Astrocyte of the hippocampus (primary cell): Measurements from ENCODE around the gene CCDC27.
"Not testable (repeated sequence)": the region's sequence is repeated elsewhere in the genome, so short reads cannot be mapped to it uniquely, and the experiment has no call there.

Experiments used
- DNase-seq: peaks from one replicate; pipeline ENCODE4 v3.0.0; 2011; ENCODE audit warnings: low read depth, low spot score

The CCDC27 gene

GRCh38 chr1:3735688-3736087 is 16.6 kb upstream of the CCDC27 start:
- no peak for DNase-seq

GRCh38 chr1:3736131-3736561 is 16.1 kb upstream of the CCDC27 start:
- DNase-seq = no peak

DNA sequence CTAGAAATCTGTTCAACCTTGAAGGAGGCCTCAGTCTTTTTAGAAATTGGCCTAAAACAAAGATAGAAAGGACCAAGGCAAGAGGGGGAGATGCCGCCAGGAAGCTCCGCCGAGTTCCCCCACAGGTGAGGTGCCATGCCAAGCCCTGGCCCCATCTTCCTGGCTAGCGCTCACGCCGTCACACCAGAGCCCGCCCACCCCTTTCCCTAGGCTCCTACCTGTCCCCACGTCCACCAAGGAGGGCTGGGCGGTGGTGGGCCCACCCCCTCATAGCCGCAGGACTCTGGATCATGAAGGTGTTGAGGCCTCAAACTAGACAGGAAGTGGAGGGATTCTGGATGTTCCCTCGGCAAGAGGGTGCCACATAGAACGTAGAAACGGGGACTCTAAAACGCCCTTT is 15.5 kb upstream of the CCDC27 start:
- no peak for DNase-seq

GRCh38 chr1:3738943-3739342 is 13.3 kb upstream of the CCDC27 start:
- DNase-seq = no peak

DNA sequence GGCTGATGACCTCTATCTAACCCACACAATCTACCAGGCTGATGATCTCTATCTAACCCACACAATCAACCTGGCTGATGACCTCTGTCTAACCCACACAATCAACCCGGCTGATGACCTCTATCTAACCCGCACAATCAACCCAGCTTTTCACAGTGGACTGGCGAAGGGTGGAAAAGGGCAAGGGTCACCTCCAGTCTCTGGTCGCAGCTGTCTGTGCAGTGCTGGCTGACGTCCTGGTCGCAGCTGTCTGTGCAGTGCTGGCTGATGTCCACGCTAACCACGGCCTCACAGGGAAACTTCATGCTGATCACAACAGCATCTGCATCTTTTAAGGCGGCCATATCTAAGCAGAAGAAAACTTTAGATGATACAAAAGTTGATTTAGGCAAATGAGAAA is 12.2 kb upstream of the CCDC27 start:
- no peak for DNase-seq

DNA sequence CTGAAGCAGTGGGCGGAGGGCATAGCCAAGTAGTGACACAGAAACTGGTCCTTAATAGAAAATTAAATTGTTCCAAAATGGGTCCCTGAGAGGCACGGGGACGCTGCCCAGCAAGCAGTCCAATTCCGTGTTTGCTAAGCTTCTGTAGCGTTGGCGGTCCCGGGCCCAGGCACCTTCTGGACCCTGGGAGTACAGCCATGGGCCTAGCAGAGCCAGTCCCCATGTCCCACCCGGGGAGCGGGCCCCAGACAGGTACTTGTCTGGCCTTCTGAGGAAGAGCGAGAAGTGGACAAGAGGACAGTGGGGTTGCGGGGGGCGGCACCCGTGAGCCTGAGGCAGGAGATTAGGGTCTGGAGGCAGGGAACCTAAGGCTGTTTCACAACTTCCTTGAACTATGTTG is 11.5 kb upstream of the CCDC27 start:
- DNase-seq = no peak

GRCh38 chr1:3741566-3742438 is 10.4 kb upstream of the CCDC27 start:
- DNase-seq = no peak

DNA sequence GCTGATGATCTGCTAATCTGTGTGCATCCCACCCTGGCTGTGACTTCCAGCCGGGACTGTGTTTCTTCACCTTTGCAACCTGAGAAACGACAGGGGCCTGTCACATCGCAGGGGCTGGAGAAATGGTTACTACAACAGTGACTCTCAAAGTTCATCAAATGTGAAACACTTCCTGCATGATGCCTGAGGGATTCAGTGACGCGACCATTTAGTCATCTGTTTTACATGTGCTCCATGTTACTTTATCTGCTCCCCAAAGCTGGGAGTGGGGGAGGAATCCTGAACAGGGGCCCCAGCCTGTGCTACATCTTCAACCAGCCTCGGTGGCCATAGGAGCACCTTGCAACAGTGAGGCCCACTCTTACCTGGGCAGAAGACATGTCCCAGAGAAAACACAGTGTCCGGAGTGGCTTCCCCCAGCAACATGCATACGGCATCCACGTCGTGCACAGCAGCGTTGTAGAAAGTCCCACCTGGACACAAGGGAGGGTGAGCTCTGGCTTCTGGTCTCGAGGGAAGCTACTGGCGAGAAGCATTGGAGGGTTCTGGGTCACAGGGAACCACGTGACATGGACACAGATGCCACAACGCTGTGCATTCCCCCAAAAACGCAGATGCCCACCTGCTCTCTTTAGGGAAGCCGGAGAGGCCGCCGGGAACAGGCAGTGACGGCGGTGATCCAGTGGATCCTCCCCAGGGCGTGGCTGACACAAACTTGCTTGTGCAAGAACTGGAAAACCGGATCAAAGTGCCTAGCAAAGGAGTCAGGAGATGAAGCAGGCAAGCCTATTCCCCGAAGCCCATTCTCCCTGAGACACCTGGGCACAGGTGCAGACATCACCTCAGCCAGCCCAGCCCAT is 9.6 kb upstream of the CCDC27 start:
- DNase-seq = no peak

- no peak for DNase-seq
These were observed 8.8 kb upstream of the CCDC27 start for GRCh38 chr1:3743421-3743820.

DNA sequence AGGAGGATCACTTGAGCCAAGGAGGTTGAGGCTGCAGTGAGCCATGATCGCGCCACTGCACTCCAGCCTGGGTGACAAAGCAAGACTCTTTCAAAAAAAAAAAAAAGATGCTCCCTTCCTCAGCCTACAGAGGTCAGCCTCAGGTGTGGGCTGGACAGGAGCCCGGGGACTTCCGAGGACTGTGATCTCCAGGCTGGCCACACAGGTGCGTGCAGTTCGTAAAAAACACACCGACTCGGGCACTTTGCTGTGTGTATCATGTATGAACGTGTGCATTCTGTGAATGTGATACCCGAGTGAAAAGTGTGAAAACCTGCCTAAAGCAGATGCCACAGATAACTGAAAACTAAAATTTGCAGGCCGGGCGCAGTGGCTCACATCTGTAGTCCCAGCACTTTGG is 8.4 kb upstream of the CCDC27 start:
- no peak for DNase-seq

GRCh38 chr1:3744646-3745045 is 7.6 kb upstream of the CCDC27 start:
- DNase-seq = no peak

DNA sequence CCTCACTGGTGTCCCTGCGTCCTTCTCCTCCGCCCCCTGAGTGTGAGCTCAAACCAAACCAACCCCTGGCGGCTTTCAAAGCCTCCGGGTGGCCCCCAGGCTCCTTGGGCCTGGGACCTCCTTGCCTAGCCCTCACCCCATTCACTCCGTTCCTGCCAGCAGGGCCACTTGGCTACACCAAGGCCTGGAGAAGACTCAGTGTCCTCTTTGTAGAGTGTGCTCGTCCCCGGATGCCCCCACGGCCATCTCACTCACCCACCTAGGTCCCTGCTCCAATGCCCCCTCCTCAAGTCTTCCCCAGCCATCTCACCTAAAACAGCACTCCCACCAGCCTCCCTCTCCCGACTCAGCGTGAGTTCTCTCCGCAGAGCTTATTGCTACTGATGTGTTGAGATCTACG is 7.2 kb upstream of the CCDC27 start:
- DNase-seq = no peak

DNA sequence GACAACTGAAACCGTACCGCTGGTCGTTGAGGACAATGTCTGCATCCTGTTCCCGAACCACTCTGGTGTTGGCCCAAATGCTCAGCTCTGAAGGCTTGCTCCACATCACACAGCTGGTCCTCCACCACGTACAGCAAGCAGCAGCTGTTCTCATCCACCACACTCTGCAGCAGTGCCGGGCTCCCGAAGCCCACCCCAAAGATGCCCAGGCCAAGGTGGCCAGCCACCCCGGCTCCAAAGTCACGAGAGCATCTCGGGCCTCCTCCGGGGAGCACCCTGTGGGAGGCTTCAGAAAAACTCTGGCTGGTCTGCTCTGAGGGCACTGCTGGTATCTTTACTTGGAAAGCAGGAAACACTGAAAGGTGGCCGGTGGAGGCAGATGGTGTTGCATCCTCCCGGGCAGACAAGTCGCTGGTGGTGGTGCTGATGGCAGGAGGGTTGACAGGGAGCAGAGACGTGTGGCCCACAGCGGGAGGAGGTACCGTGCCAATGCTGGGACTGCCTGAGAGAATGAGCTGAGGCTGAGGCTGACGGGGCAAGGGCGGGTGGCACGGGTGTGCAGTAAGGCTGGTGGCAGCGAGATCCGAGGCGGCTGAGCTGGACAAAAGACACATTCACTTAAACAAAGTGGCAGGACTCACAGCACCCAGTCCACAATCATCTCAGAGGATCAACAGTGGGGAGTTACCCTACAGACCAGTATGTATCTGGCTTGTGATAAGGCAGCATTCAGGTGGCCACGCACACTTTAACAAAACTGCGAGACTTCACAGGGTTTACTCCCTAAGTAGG is 6.5 kb upstream of the CCDC27 start:
- no peak for DNase-seq

- DNase-seq = peak; percentile 26
These were observed 5.8 kb upstream of the CCDC27 start for GRCh38 chr1:3746389-3746829.

DNA sequence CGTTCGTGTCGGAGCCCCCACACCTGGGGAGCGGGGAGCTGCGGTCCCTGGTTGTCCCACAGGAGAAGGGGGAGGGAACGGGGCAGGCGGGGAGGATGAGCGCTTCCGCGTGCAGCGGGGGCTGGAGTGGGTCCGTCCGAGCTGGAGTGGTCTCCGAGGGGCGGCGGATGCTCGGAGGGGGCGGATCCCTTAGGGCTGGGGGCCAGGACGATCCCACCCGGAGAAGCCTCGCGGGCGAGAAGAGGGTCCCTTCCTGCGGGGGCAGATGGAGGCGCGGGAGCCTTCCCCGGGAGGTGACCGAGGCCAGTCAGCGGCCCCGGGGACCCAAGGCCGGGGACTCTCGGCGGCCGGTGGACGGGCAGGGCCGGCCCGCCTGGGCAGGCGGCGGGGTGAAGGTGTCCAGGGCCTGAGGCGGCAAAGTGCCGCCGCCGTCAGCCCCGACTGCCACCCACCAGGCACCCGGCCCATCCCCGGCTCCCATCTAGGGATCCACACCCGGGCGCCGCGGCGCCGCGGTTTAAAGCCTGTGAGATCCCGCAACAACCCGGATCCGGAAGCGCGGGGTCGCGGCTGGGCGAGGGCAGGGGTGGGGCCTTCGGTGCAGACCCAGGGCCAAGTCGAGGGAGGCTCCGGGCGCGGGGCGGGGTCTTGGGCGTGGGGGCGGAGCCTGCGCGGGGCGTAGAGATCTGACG is 5.3 kb upstream of the CCDC27 start:
- peak; percentile 89 for DNase-seq

- no peak for DNase-seq
These were observed 4.8 kb upstream of the CCDC27 start for GRCh38 chr1:3747522-3747848.

- no peak for DNase-seq
These were observed 4.3 kb upstream of the CCDC27 start for GRCh38 chr1:3747903-3748302.

- not testable (repeated sequence) for DNase-seq
These were observed 3.8 kb upstream of the CCDC27 start for GRCh38 chr1:3748316-3748900.

DNA sequence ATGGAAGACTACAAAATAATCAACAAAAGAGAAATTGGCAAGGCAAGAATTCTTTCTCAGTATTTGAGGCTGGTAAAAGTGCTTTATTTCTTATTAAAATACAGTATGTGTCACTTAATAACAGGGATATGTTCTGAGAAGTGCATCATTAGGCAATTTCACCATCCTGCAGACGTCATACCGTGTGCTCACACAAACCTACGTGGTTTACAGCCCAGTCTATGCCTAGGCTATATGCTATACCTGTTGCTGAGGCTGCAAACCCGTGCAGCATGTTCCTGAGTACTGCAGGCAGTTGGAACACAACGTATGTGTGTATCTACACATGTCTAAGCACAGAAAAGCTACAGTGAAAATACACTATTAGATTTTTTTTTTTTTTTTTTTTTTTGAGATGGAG is 2.7 kb upstream of the CCDC27 start:
- no peak for DNase-seq

- DNase-seq = no peak
These were observed 1.5 kb upstream of the CCDC27 start for GRCh38 chr1:3750741-3751140.
